ENCODE results near the gene IMMP2L.

IMMP2L gene

GRCh38 chr7:111558991-111559390, 3.3 kb downstream of the IMMP2L start:
- no peak for DNase-seq

- no peak for DNase-seq
These were observed 5.3 kb downstream of the IMMP2L start for GRCh38 chr7:111556977-111557376.

GRCh38 chr7:111554086-111554485, 8.2 kb downstream of the IMMP2L start:
- no peak for DNase-seq

GRCh38 chr7:111541067-111541466, 21.2 kb downstream of the IMMP2L start:
- no peak for DNase-seq

GRCh38 chr7:111540199-111540815, 22.0 kb downstream of the IMMP2L start:
- DNase-seq, result no peak

GRCh38 chr7:111537134-111537533, 25.2 kb downstream of the IMMP2L start:
- no peak for DNase-seq

- DNase-seq, result no peak
These were observed 27.0 kb downstream of the IMMP2L start for GRCh38 chr7:111535142-111535870.

- DNase-seq, result no peak
These were observed 29.7 kb downstream of the IMMP2L start for GRCh38 chr7:111532625-111533024.

GRCh38 chr7:111531993-111532392, 30.3 kb downstream of the IMMP2L start:
- no peak for DNase-seq

- DNase-seq, result no peak
These were observed 32.0 kb downstream of the IMMP2L start for GRCh38 chr7:111530356-111530668.

- no peak for DNase-seq
These were observed 32.6 kb downstream of the IMMP2L start for GRCh38 chr7:111529507-111530355.

GRCh38 chr7:111528331-111528730, 34.0 kb downstream of the IMMP2L start:
- peak in 1 of 56 donors; percentile 3 for DNase-seq

- no peak for DNase-seq
These were observed 34.7 kb downstream of the IMMP2L start for GRCh38 chr7:111527545-111527944.

GRCh38 chr7:111525100-111525499, 37.2 kb downstream of the IMMP2L start:
- DNase-seq, result no peak

GRCh38 chr7:111521660-111522059, 40.6 kb downstream of the IMMP2L start:
- DNase-seq, result no peak

- no peak for DNase-seq
These were observed 44.0 kb downstream of the IMMP2L start for GRCh38 chr7:111518264-111518663.

- DNase-seq, result no peak
These were observed 44.7 kb downstream of the IMMP2L start for GRCh38 chr7:111517549-111517951.

- DNase-seq, result no peak
These were observed 45.7 kb downstream of the IMMP2L start for GRCh38 chr7:111516612-111517011.

- no peak for DNase-seq
These were observed 48.7 kb downstream of the IMMP2L start for GRCh38 chr7:111513566-111513965.

- DNase-seq, result no peak
These were observed 50.4 kb downstream of the IMMP2L start for GRCh38 chr7:111511845-111512244.

- DNase-seq, result no peak
These were observed 51.5 kb downstream of the IMMP2L start for GRCh38 chr7:111510584-111511378.

- DNase-seq, result no peak
These were observed 52.2 kb downstream of the IMMP2L start for GRCh38 chr7:111510062-111510461.
